Right lobe of liver (tissue), 4 donors: ENCODE measurements around the gene VPS4A.

Experiments used
- POLR2A ChIP-seq: fragments of 450-650 bp; IDR thresholded peaks from one replicate; pipeline ENCODE4 v1.6.1; 2017; ENCODE audit warnings: antibody characterized with exemption, mild to moderate bottlenecking
- TF ChIP-seq, protein P1 (sequence below), 4 donors: fragments of 200-600 bp in 3 of 4; fragments of 450-650 bp in 1 of 4; IDR thresholded peaks; one replicate each; pipeline versions ENCODE4 v1.5.1 to v1.8.0; 2016 to 2022; ENCODE audit warnings: antibody characterized with exemption in 4 of 4, mild to moderate bottlenecking in 2 of 4
- donor health status: DM: no; HTN: no; CAD: no.
- donor health status: DM: no; HTN: no; CAD: no.
- donor health status: DM: no; HTN: yes; CAD: no.

DNA sequence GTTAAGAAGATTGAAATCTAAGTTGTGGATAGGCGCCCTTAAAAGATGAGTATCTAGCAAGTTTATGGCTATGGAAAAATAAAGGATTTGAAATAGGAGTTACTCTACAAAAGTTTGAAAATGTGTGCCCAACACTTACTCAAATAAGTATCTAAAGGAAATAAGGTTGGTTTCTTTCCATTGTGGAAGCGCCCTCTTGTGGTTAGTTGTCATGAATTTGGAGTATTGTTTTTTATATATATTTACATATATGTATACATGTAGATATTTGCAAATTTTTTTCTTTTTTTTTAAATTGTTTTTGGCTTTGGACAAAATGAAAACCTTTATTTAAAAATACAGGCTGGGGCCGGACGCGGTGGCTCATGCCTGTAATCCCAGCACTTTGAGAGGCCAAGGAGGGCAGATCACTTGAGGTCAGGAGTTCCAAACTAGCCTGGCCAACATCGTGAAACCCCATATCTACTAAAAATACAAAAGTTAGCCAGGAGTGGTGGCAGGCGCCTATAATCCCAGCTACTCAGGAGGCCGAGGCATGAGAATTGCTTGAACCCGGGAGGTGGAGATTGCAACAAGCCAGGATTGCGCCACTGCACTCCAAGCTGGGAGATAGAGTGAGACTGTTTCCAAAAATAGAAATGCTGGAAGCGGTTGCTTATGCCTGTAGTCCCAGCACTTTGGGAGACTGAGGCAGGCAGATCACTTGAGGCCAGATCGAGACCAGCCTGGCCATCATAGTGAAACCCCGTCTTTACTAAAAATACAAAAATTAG is 24.0 kb upstream of the VPS4A start:
- TF ChIP-seq, protein P1, sequence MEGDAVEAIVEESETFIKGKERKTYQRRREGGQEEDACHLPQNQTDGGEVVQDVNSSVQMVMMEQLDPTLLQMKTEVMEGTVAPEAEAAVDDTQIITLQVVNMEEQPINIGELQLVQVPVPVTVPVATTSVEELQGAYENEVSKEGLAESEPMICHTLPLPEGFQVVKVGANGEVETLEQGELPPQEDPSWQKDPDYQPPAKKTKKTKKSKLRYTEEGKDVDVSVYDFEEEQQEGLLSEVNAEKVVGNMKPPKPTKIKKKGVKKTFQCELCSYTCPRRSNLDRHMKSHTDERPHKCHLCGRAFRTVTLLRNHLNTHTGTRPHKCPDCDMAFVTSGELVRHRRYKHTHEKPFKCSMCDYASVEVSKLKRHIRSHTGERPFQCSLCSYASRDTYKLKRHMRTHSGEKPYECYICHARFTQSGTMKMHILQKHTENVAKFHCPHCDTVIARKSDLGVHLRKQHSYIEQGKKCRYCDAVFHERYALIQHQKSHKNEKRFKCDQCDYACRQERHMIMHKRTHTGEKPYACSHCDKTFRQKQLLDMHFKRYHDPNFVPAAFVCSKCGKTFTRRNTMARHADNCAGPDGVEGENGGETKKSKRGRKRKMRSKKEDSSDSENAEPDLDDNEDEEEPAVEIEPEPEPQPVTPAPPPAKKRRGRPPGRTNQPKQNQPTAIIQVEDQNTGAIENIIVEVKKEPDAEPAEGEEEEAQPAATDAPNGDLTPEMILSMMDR (IDR thresholded peaks at IDR 0.05), result peak; percentile 48 to 72 (median 66)
- TF ChIP-seq POLR2A, result no peak
